H1 (cell line): ENCODE results near the gene PHKA2. TPM values are rescaled to one million over a fixed set of nuclear protein-coding genes. Genes with fewer than 3 reads are reported as not detected.

ENCODE experiments used
- CTCF ChIA-PET: fragments of 300-600 bp; sonication (Branson Sonifier 250); formaldehyde crosslinking; loops from one replicate; lab custom pipeline; 2021; ENCODE audit not compliant: partially characterized antibody; lab: Charles Lee
- POLR2A ChIA-PET: fragments of 300-600 bp; sonication (Branson Sonifier 250); formaldehyde crosslinking; loops from one replicate; lab custom pipeline; 2021; ENCODE audit warnings: inconsistent platforms; ENCODE audit not compliant: partially characterized antibody; lab: Charles Lee
- DNase-seq, 2 experiments: peaks; one replicate each; pipeline versions ENCODE4 v3.0.0 to v3.0.0-alpha.2; 2010 to 2022; ENCODE audit warnings: low spot score in 2 of 2, low read depth in 1 of 2, mixed read lengths in 1 of 2
- FAIRE-seq: peaks from 2 replicates; lab custom pipeline; 2011; peaks lifted over from hg19 to GRCh38; lab: Jason Lieb, UNC
- H2AFZ ChIP-seq: 2 replicates; pipeline ENCODE4 v1.8.1; 2012; ENCODE audit warnings: low read length, inconsistent platforms
- H2AK5ac ChIP-seq: 2 replicates; pipeline ENCODE4 v1.6.1; 2013; ENCODE audit warnings: low read depth, low read length
- H2BK120ac ChIP-seq: replicated peaks from 2 replicates; pipeline ENCODE3; 2013; ENCODE audit warnings: low read depth, low read length, inconsistent platforms
- H2BK12ac ChIP-seq: 2 replicates; pipeline ENCODE4 v1.6.1; 2013; ENCODE audit warnings: low read depth, low read length
- H2BK15ac ChIP-seq: 2 replicates; pipeline ENCODE4 v1.6.1; 2013; ENCODE audit warnings: low read length
- H2BK20ac ChIP-seq: 2 replicates; pipeline ENCODE4 v1.6.1; 2013; ENCODE audit warnings: low read length
- H2BK5ac ChIP-seq: 2 replicates; pipeline ENCODE4 v1.6.1; 2013; ENCODE audit warnings: low read depth, low read length
- H3K14ac ChIP-seq: 2 replicates; pipeline ENCODE4 v1.6.1; 2013; ENCODE audit warnings: inconsistent platforms; ENCODE audit not compliant: insufficient read length
- H3K18ac ChIP-seq: 2 replicates; pipeline ENCODE4 v1.6.1; 2013; ENCODE audit warnings: low read length; ENCODE audit errors: extremely low read depth
- H3K23ac ChIP-seq: 2 replicates; pipeline ENCODE4 v1.6.1; 2013; ENCODE audit warnings: inconsistent platforms; ENCODE audit not compliant: insufficient read length
- H3K23me2 ChIP-seq: 2 replicates; pipeline ENCODE4 v1.6.1; 2013; ENCODE audit warnings: low read depth, low read length
- H3K27ac ChIP-seq: 2 replicates; pipeline ENCODE4 v1.6.1; 2011; ENCODE audit warnings: low read depth, low read length, inconsistent platforms
- H3K27me3 ChIP-seq, 4 experiments: replicated peaks in 1 of 4; 1 replicate in 1 of 4; 2 replicates in 3 of 4; pipeline versions ENCODE4 v1.6.1 to v1.8.1; 2011 to 2013; ENCODE audit warnings: low read length in 3 of 4, mild to moderate bottlenecking in 3 of 4, inconsistent platforms in 2 of 4, mixed read lengths in 2 of 4, moderate library complexity in 1 of 4; ENCODE audit not compliant: control insufficient read depth in 3 of 4, insufficient read depth in 3 of 4; ENCODE audit errors: extremely low read depth in 1 of 4
- H3K36me3 ChIP-seq, 4 experiments: 2 replicates each; pipeline versions ENCODE4 v1.6.1 to v1.8.1; 2011 to 2013; ENCODE audit warnings: mild to moderate bottlenecking in 4 of 4, low read length in 3 of 4, moderate library complexity in 2 of 4, control low read depth in 1 of 4, inconsistent platforms in 1 of 4; ENCODE audit not compliant: insufficient read depth in 4 of 4, control insufficient read depth in 2 of 4
- H3K4ac ChIP-seq: replicated peaks from 2 replicates; pipeline ENCODE3; 2013; ENCODE audit warnings: low read length, low read depth, mixed read lengths, inconsistent platforms; ENCODE audit not compliant: insufficient read length
- H3K4me1 ChIP-seq, 4 experiments: replicated peaks in 1 of 4; 1 replicate in 1 of 4; 2 replicates in 3 of 4; pipeline versions ENCODE4 v1.6.1 to v1.8.1; 2011 to 2013; ENCODE audit warnings: low read length in 3 of 4, inconsistent platforms in 2 of 4, mixed read lengths in 1 of 4; ENCODE audit not compliant: insufficient read depth in 4 of 4, control insufficient read depth in 3 of 4
- H3K4me2 ChIP-seq, 2 experiments: 2 replicates each; pipeline versions ENCODE4 v1.6.1 to v1.8.1; 2011 to 2013; ENCODE audit warnings: low read depth in 2 of 2, low read length in 2 of 2, control low read depth in 1 of 2, inconsistent platforms in 1 of 2, mild to moderate bottlenecking in 1 of 2; ENCODE audit not compliant: insufficient read depth in 1 of 2
- H3K4me3 ChIP-seq, 4 experiments: fragments of 200-600, 300-600 bp in 1 of 4; sonication (generic), shearing (Covaris generic), sonication (Bioruptor Twin) in 1 of 4; 2 replicates each; pipeline versions ENCODE4 v1.5.1 to v1.8.1; 2011 to 2016; ENCODE audit warnings: low read length in 4 of 4, low read depth in 3 of 4, control low read depth in 2 of 4, inconsistent platforms in 2 of 4, mild to moderate bottlenecking in 2 of 4, mixed read lengths in 1 of 4, moderate library complexity in 1 of 4; ENCODE audit not compliant: insufficient read depth in 2 of 4; ENCODE audit errors: extremely low read depth in 1 of 4
- H3K56ac ChIP-seq: replicated peaks from 2 replicates; pipeline ENCODE3; 2013; ENCODE audit warnings: low read depth, mild to moderate bottlenecking, mixed read lengths, low read length, inconsistent platforms; ENCODE audit not compliant: insufficient read length
- H3K79me1 ChIP-seq: 2 replicates; pipeline ENCODE4 v1.6.1; 2013; ENCODE audit warnings: low read depth, low read length, control low read depth
- H3K79me2 ChIP-seq, 2 experiments: 2 replicates each; pipeline versions ENCODE4 v1.6.1 to v1.8.1; 2012 to 2013; ENCODE audit warnings: low read length in 2 of 2, mild to moderate bottlenecking in 2 of 2, inconsistent platforms in 1 of 2; ENCODE audit not compliant: insufficient read depth in 2 of 2, control insufficient read depth in 1 of 2
- H3K9ac ChIP-seq, 4 experiments: replicated peaks in 1 of 4; 1 replicate in 1 of 4; 2 replicates in 3 of 4; pipeline versions ENCODE4 v1.6.1 to v1.8.1; 2011 to 2013; ENCODE audit warnings: low read depth in 3 of 4, low read length in 3 of 4, control low read depth in 2 of 4, mild to moderate bottlenecking in 2 of 4, moderate library complexity in 2 of 4, inconsistent platforms in 1 of 4; ENCODE audit errors: extremely low read depth in 1 of 4
- H3K9me3 ChIP-seq, 2 experiments: 2 replicates each; pipeline versions ENCODE4 v1.6.1 to v1.8.1; 2012 to 2013; ENCODE audit warnings: mild to moderate bottlenecking in 2 of 2, moderate library complexity in 2 of 2, control low read depth in 1 of 2, inconsistent platforms in 1 of 2, low read depth in 1 of 2, low read length in 1 of 2, mixed read lengths in 1 of 2; ENCODE audit not compliant: insufficient read depth in 2 of 2
- H4K20me1 ChIP-seq, 2 experiments: replicated peaks in 1 of 2; 2 replicates each; pipeline versions ENCODE3 to v1.8.1; 2011 to 2013; ENCODE audit warnings: inconsistent platforms in 2 of 2, low read length in 2 of 2, mild to moderate bottlenecking in 1 of 2; ENCODE audit not compliant: insufficient read depth in 2 of 2, control insufficient read depth in 1 of 2
- H4K5ac ChIP-seq: 2 replicates; pipeline ENCODE4 v1.6.1; 2013; ENCODE audit warnings: low read length, low read depth, mixed read lengths, inconsistent platforms; ENCODE audit not compliant: insufficient read length
- H4K8ac ChIP-seq: 2 replicates; pipeline ENCODE4 v1.8.0; 2013; ENCODE audit warnings: mild to moderate bottlenecking, moderate library complexity, low read length, inconsistent platforms; ENCODE audit not compliant: insufficient read depth; ENCODE audit errors: extremely low read depth
- H4K91ac ChIP-seq: replicated peaks from 2 replicates; pipeline ENCODE3; 2013; ENCODE audit warnings: low read length, mixed read lengths, inconsistent platforms; ENCODE audit not compliant: insufficient read length
- ASH2L ChIP-seq: fragments of 200-600, 300-600 bp; sonication (generic); IDR thresholded peaks from one replicate; pipeline ENCODE4 v1.7.1; 2017; ENCODE audit warnings: low read length
- ATF2 ChIP-seq: IDR thresholded peaks from 2 replicates; pipeline ENCODE4 v1.6.1; 2012; ENCODE audit warnings: low read length, inconsistent platforms
- CTBP2 ChIP-seq: IDR thresholded peaks from 2 replicates; pipeline ENCODE4 v1.7.0; 2011; ENCODE audit warnings: borderline replicate concordance, mild to moderate bottlenecking, moderate library complexity, mixed read lengths, low read length; ENCODE audit not compliant: insufficient read depth, insufficient read length
- EP300 ChIP-seq, 2 experiments: IDR thresholded peaks; 1 replicate in 1 of 2; 2 replicates in 1 of 2; pipeline ENCODE4 v1.6.1; 2011 to 2012; ENCODE audit warnings: low read depth in 2 of 2, low read length in 2 of 2, mild to moderate bottlenecking in 2 of 2, borderline replicate concordance in 1 of 2, inconsistent platforms in 1 of 2, moderate library complexity in 1 of 2
- EZH2 ChIP-seq: fragments of 200-600 bp; sonication (generic); IDR thresholded peaks from 2 replicates; pipeline ENCODE4 v1.7.1; 2012; ENCODE audit warnings: low read depth, mild to moderate bottlenecking, moderate library complexity, low read length, inconsistent platforms; ENCODE audit not compliant: severe bottlenecking
- GABPA ChIP-seq: IDR thresholded peaks from 2 replicates; pipeline ENCODE4 v1.6.1; 2011; ENCODE audit warnings: mild to moderate bottlenecking, low read length, moderate library complexity, borderline replicate concordance; ENCODE audit not compliant: insufficient read depth
- KDM4A ChIP-seq: IDR thresholded peaks from one replicate; pipeline ENCODE4 v1.7.1; 2012; ENCODE audit warnings: low read depth, mild to moderate bottlenecking, moderate library complexity, low read length, inconsistent platforms; ENCODE audit not compliant: severe bottlenecking
- SIX5 ChIP-seq: IDR thresholded peaks from 2 replicates; pipeline ENCODE4 v1.6.1; 2011; ENCODE audit warnings: mild to moderate bottlenecking, low read depth, low read length
- SP4 ChIP-seq: IDR thresholded peaks from 2 replicates; pipeline ENCODE4 v1.6.1; 2012; ENCODE audit warnings: low read length, inconsistent platforms
- TAF1 ChIP-seq: IDR thresholded peaks from 2 replicates; pipeline ENCODE4 v1.6.1; 2011; ENCODE audit warnings: mild to moderate bottlenecking, low read depth, low read length
- WGBS, 2 experiments: shearing (Covaris generic) in 1 of 2; methylation state at CpG; one replicate each; pipeline versions ENCODE4 v1.1.6 to v1.1.7; 2013 to 2015; ENCODE audit warnings: low lambda C conversion rate in 2 of 2, mixed read lengths in 2 of 2, inconsistent platforms in 1 of 2, low coverage in 1 of 2, missing lambda C conversion rate in 1 of 2; ENCODE audit not compliant: insufficient replicate concordance in 2 of 2, insufficient coverage in 1 of 2, insufficient read length in 1 of 2; ENCODE audit errors: extremely low coverage in 1 of 2, missing lambda C conversion rate in 1 of 2; 5-methylcytosine and 5-hydroxymethylcytosine counted together
- polyA plus RNA-seq, 7 experiments: library from polyadenylated mRNA; depleted of rRNA in 3 of 7; stranded (reverse) in 5 of 7; unstranded in 2 of 7; fragments of >200 nt in 5 of 7; fragments of 200-250 nt in 2 of 7; gene quantifications; 1 replicate in 5 of 7; 2 replicates in 1 of 7; 4 replicates in 1 of 7; pipeline versions ENCODE4 v1.2.1 to v1.2.3, GENCODE V29; 2011 to 2013; ENCODE audit warnings: missing spikeins in 2 of 7, mixed read lengths in 2 of 7
- total RNA-seq: library from RNA; stranded (reverse); fragmentation: NEBNext Ultra II Directional; extraction: Animal tissue kit (Norgen Biotek cat#: 25700); gene quantifications from 2 replicates; pipeline ENCODE4 v1.2.1, GENCODE V29; 2021
- TF ChIP-seq, protein P1 (sequence below): IDR thresholded peaks from 2 replicates; pipeline ENCODE4 v1.6.1; 2011; ENCODE audit warnings: low read length, improper control_type of control experiment

The PHKA2 gene
- total and polyA plus RNA-seq, 2 of the 8 experiments (the other 6 are each of a cell fraction or from before 2014, with no cell fraction given): 28.1 to 35.8 TPM

DNA sequence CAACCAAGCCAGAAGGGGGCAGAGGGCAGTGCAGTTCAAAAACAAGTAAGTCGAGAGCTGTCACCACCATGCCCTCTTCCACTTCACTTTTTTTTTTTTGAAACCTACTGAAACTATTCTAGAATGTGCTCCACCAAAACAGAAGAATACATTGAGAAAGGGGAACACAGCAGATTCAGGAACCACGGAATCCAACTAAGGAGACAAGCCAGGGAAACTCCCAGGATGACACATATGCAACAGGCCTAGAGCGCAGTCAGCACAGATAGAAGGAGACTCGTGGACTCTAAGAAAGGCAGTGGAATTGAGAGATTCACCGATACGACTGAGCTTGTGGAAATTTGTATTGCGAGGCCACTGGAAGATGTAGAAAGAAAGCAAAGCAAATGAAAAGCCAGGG is 66.1 kb downstream of the PHKA2 start:
- H3K79me2 ChIP-seq: no peaks in the 10 kb centered on the region
- no peak overlapping the region for H3K23ac ChIP-seq
- H4K5ac ChIP-seq: no peak overlapping the region
- H2BK5ac ChIP-seq: no peak overlapping the region
- no peak overlapping the region for H3K18ac ChIP-seq
- no peaks in the 10 kb centered on the region for H3K9me3 ChIP-seq
- H3K27ac ChIP-seq: no peak overlapping the region
- H2AFZ ChIP-seq: no peak overlapping the region
- ChIA-PET CTCF (interaction anchor here (0.6 to 0.9 kb wide), 2 partner anchors 417 to 1240 kb away, joined by 3 read pairs; no protein-coding TSS in a partner anchor), POLR2A (interaction anchor here (0.6 kb wide), 1 partner anchor 179 kb away, joined by 4 read pairs; no protein-coding TSS in a partner anchor)
- no peak overlapping the region for H3K4me3 ChIP-seq
- no peaks in the 10 kb centered on the region for H3K23me2 ChIP-seq
- no peaks in the 10 kb centered on the region for H3K4me1 ChIP-seq
- FAIRE-seq: no peak
- H2BK20ac ChIP-seq: no peak overlapping the region
- no peak overlapping the region for H2AK5ac ChIP-seq
- WGBS, 2 experiments: 95% methylated on average over 5 of the region's 7 CpGs; no CpG with 5 or more reads in 1 of the 2 experiments
- no peak overlapping the region for H3K56ac ChIP-seq
- peaks cover 0 to 18% (median 8%) of the 10 kb centered on the region in 4 experiments; a peak in 6 of 8 replicates for H3K36me3 ChIP-seq
- no peaks in the 10 kb centered on the region for H3K27me3 ChIP-seq
- DNase-seq: no peak
- no peak overlapping the region for H3K4ac ChIP-seq
- H3K14ac ChIP-seq: no peak overlapping the region
- no peak overlapping the region for H2BK120ac ChIP-seq
- no peak overlapping the region for H4K8ac ChIP-seq
- no peaks in the 10 kb centered on the region for H4K20me1 ChIP-seq
- H2BK15ac ChIP-seq: no peak overlapping the region
- H3K4me2 ChIP-seq: no peak overlapping the region
- no peak overlapping the region for H3K9ac ChIP-seq
- H4K91ac ChIP-seq: no peak overlapping the region
- no peaks in the 10 kb centered on the region for H3K79me1 ChIP-seq
- H2BK12ac ChIP-seq: no peak overlapping the region
- TF ChIP-seq KDM4A: no peak
- TF ChIP-seq EP300 (IDR thresholded peaks at IDR 0.05; ENCODE audit: borderline replicate concordance in 1 of 2, low read depth in 2 of 2, low read length in 2 of 2): no peak
- TF ChIP-seq, protein P1, sequence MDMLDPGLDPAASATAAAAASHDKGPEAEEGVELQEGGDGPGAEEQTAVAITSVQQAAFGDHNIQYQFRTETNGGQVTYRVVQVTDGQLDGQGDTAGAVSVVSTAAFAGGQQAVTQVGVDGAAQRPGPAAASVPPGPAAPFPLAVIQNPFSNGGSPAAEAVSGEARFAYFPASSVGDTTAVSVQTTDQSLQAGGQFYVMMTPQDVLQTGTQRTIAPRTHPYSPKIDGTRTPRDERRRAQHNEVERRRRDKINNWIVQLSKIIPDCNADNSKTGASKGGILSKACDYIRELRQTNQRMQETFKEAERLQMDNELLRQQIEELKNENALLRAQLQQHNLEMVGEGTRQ: no peak
- TF ChIP-seq CTBP2: no peak
- no peak for TF ChIP-seq EZH2
- no peak for TF ChIP-seq TAF1
- no peak for TF ChIP-seq SP4
- no peak for TF ChIP-seq SIX5
- TF ChIP-seq ASH2L: no peak
- TF ChIP-seq GABPA: no peak
- no peak for TF ChIP-seq ATF2
